Fibroblast of the aortic adventitia (primary cell): ENCODE results near the gene ATP8A2. TPM values are rescaled to one million over a fixed set of nuclear protein-coding genes. Genes with fewer than 3 reads are reported as not detected.

ENCODE experiments used
- DNase-seq: peaks from one replicate; pipeline ENCODE4 v3.0.0-alpha.2; 2010; ENCODE audit warnings: low read depth
- H3K4me3 ChIP-seq: 2 replicates; pipeline ENCODE4 v1.5.1; 2011; ENCODE audit warnings: low read depth, mild to moderate bottlenecking, control low read depth, low read length, moderate library complexity
- CTCF ChIP-seq: IDR thresholded peaks from 2 replicates; pipeline ENCODE4 v1.5.1; 2011; ENCODE audit warnings: mild to moderate bottlenecking, low read length, control low read depth, inconsistent platforms; ENCODE audit not compliant: insufficient read depth
- total RNA-seq: library from RNA; depleted of rRNA; stranded (reverse); fragments of >200 nt; gene quantifications from 2 replicates; pipeline ENCODE4 v1.2.3, GENCODE V29; 2012; ENCODE audit warnings: low replicate concordance

Gene ATP8A2
- total RNA-seq, 1 donor: under 0.01 TPM

- DNase-seq: no peak
- no peak for TF ChIP-seq CTCF
- H3K4me3 ChIP-seq: no peak overlapping the region
Measured at GRCh38 chr13:25904830-25905229, 533.1 kb downstream of the ATP8A2 start.

GRCh38 chr13:25905611-25906010 lies 533.8 kb downstream of the ATP8A2 start:
- no peak for DNase-seq
- TF ChIP-seq CTCF: no peak
- no peak overlapping the region for H3K4me3 ChIP-seq

GRCh38 chr13:25906191-25906661 lies 534.5 kb downstream of the ATP8A2 start:
- H3K4me3 ChIP-seq: no peak overlapping the region
- no peak for DNase-seq
- no peak for TF ChIP-seq CTCF

GRCh38 chr13:25908366-25908765 lies 536.6 kb downstream of the ATP8A2 start:
- TF ChIP-seq CTCF: no peak
- DNase-seq: no peak

GRCh38 chr13:25910243-25910642 lies 538.5 kb downstream of the ATP8A2 start:
- no peak overlapping the region for H3K4me3 ChIP-seq
- TF ChIP-seq CTCF: no peak
- DNase-seq: no peak

More at GRCh38 chr13:25908366-25908765, 536.6 kb downstream of the ATP8A2 start:
- H3K4me3 ChIP-seq: no peak overlapping the region

GRCh38 chr13:25910991-25911419 lies 539.2 kb downstream of the ATP8A2 start:
- DNase-seq: no peak
- H3K4me3 ChIP-seq: no peak overlapping the region
- TF ChIP-seq CTCF: no peak

- no peak for DNase-seq
- no peak for TF ChIP-seq CTCF
- no peak overlapping the region for H3K4me3 ChIP-seq
Measured at GRCh38 chr13:25912961-25913360, 541.2 kb downstream of the ATP8A2 start.
